KOPT-K1 (cell line): ENCODE results near the gene DAAM2.

Experiments
- H3K27ac ChIP-seq: fragments of 200-600 bp; sonication (generic); 2 replicates; pipeline ENCODE4 v1.5.1; 2016; ENCODE audit warnings: antibody characterized with exemption, mild to moderate bottlenecking, low read depth, low read length; ENCODE audit not compliant: poor library complexity, severe bottlenecking
- H3K36me3 ChIP-seq: fragments of 200-600 bp; sonication (generic); 2 replicates; pipeline ENCODE4 v1.5.1; 2017; ENCODE audit warnings: antibody characterized with exemption, mild to moderate bottlenecking, low read length, moderate library complexity; ENCODE audit not compliant: insufficient read depth
- H3K9me3 ChIP-seq: fragments of 200-600 bp; sonication (generic); 2 replicates; pipeline ENCODE4 v1.5.1; 2017; ENCODE audit warnings: antibody characterized with exemption, low read length, mild to moderate bottlenecking; ENCODE audit not compliant: insufficient read depth, poor library complexity, severe bottlenecking

DAAM2 gene

DNA sequence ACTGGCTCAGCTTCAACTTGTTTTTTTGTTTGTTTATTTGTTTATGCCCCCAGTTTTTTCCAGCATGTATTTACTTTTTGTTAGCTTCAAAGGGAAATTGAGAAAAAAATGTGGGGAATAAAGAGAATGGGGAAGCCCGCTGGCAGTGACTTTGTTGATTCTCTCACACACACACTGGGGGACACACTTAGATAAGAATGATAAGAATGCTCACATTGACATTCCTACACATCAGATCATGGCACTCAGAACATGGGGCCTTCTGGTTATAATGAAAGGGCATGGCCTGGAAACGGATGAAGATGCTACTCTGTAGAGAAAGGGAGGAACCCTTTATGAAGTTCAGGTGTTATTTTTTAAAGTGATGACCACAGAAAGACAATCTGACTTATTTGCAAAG is 15.6 kb upstream of the DAAM2 start:
- Histone ChIP-seq H3K27ac (no peak overlapping the region), H3K9me3 (no peaks in the 10 kb centered on the region), H3K36me3 (no peaks in the 10 kb centered on the region)

GRCh38 chr6:39777218-39777617 is 15.0 kb upstream of the DAAM2 start:
- H3K27ac ChIP-seq = no peak overlapping the region
- no peaks in the 10 kb centered on the region for H3K36me3 ChIP-seq
- H3K9me3 ChIP-seq = no peaks in the 10 kb centered on the region

DNA sequence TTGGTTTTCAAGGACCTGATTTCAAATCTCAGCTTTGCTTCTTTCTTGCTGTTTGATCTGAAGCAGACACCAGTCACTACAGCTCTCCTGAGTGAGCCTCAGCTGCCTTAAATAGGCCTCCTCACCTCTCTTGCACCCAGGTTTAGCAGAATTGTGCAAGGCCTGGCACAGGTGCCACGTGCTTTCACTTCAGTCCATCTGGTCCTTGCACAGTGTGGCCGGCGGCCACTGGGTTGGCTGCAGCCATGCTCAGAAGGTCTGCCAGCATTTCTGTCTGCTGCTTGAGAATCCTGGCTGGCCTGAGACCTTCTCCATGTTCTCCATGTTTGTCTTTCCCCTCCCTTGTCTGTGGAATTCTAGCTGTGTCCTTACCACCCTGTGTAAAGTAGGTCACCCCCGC is 14.5 kb upstream of the DAAM2 start:
- H3K9me3 ChIP-seq = no peaks in the 10 kb centered on the region
- no peak overlapping the region for H3K27ac ChIP-seq
- no peaks in the 10 kb centered on the region for H3K36me3 ChIP-seq

- no peaks in the 10 kb centered on the region for H3K9me3 ChIP-seq
- H3K36me3 ChIP-seq = no peaks in the 10 kb centered on the region
- H3K27ac ChIP-seq = no peak overlapping the region
Observed at GRCh38 chr6:39778581-39779255, 13.5 kb upstream of the DAAM2 start.

DNA sequence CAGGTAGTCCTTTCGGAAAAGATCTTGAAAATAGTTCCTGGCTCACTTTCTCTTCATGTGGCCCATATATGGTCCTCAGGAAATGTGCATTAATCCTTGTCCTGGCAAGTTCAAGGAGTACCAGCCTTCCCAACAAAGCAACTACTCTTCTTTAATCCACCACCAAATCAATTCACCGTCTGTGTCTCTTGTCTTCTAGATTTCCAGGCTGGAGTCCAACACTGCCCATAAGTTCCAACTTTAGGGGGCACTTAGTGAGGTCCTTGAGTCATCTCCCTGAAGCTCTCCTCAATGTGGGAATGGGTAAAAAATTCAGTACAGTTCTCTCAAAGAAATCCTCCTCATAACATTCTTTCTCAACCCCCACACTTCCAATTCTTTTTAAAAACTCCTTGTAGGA is 6.9 kb upstream of the DAAM2 start:
- no peaks in the 10 kb centered on the region for H3K36me3 ChIP-seq
- H3K27ac ChIP-seq = no peak overlapping the region
- no peaks in the 10 kb centered on the region for H3K9me3 ChIP-seq

DNA sequence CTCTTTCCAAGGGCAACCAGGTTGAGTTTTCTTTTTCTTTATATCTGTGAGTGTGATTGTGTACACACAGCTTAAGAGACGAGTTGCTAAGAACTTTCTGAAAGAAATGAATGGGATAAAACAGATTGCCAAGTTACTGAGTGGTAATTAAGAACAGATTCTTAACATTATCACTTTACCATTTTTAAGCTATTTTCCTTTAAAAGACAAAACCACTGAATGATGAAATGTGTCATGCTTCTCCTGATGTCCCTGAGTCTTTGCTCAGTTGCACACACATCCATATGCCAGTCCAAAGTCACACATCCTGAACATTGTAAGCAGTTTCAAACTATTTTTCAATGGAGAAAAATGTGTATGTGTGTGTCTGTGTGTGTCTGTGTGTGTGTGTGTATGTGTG is 5.5 kb upstream of the DAAM2 start:
- Histone ChIP-seq H3K9me3 (no peaks in the 10 kb centered on the region), H3K27ac (no peak overlapping the region), H3K36me3 (no peaks in the 10 kb centered on the region)

- Histone ChIP-seq H3K36me3 (no peaks in the 10 kb centered on the region), H3K9me3 (no peaks in the 10 kb centered on the region), H3K27ac (no peak overlapping the region)
Observed at GRCh38 chr6:39787322-39787721, 4.9 kb upstream of the DAAM2 start.

DNA sequence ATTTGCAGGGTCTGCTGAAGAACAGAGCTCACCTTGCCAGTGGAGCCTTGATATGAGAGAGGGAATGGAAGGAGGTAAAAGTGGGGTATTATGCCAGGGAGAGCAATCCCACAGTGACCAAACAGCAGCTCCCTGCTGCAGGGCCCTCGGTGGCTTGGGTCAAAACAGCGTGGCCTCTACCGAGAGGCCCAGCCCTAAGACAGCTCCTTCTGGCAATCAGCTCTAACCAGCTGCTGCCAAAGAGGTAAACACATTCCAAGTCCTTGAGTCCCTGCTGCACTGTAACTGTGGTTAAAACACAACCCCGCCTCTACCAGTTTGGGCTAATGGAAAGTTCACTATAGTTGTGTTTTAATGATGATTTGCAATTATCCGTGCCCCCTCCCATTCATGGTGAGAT is 1.4 kb upstream of the DAAM2 start:
- H3K27ac ChIP-seq = no peak overlapping the region
- H3K9me3 ChIP-seq = no peaks in the 10 kb centered on the region
- H3K36me3 ChIP-seq = no peaks in the 10 kb centered on the region

DNA sequence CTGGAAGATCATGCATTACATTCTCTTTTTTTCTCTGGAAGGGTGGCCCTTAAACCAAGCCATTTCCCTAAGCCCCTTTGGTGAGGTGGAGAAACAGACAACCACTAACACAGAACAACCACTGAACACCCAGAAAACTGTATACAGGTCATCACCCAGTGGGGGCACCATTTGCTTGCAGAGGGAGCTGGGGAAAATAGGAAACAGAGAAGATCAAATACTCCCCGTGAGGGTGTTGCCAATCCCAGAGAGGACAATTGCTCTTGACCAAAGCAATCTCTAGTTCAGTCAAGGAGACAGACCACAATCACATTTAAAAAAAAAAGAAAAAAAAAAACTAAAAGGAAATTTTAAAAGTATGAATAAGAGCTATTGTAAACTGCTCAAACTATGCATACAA is 865 bp upstream of the DAAM2 start:
- Histone ChIP-seq H3K27ac (no peak overlapping the region), H3K9me3 (no peaks in the 10 kb centered on the region), H3K36me3 (no peaks in the 10 kb centered on the region)

DNA sequence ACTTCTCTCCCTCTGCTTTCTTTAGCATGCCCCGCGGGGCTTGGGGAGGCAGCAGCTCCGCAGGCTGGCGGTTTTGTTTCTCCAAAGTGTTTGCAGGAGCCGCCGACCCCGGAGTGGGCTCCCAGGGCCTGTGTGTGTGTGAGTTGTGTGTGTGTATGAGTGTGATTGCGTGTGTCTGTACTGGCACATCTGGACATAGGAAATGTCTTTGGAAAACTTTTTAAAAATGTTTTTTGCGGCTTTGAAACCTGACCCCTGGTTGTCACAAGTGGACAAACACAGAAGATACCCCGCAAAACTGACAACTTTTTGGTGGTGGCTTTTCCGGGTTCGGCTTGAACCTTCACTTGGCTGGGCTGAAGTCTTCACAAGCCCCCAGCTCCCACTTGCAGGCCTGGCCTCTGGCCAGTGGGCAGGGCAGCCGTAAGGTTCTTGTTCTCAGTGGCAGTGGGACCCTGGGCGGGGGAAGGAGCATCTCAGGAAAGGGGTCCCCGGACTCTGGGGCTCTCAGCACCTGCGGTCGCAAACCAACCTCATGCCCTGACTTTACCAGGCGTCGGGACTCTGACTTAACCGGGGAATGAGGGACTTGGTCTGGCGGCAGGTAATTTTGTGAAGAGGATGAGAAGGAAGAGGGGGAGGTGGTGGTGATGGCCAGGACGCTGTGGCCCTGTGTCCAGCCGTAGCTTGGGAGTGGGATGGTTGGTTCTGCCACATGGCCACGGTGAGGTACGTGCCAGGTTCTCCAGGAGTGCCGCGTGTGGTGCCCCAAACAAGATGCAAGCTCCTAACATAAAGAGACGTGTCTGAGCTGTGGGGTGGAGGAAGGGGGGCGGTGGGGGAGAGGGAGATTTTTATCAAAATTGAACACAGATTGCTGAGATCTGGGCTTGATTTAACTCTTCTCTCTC is 619 bp downstream of the DAAM2 start:
- Histone ChIP-seq H3K27ac (no peak overlapping the region), H3K9me3 (no peaks in the 10 kb centered on the region), H3K36me3 (no peaks in the 10 kb centered on the region)

GRCh38 chr6:39793516-39793915 is 1.3 kb downstream of the DAAM2 start:
- Histone ChIP-seq H3K36me3 (no peaks in the 10 kb centered on the region), H3K27ac (no peak overlapping the region), H3K9me3 (no peaks in the 10 kb centered on the region)

- H3K9me3 ChIP-seq = no peaks in the 10 kb centered on the region
- no peak overlapping the region for H3K27ac ChIP-seq
- no peaks in the 10 kb centered on the region for H3K36me3 ChIP-seq
Observed at GRCh38 chr6:39794231-39794630, 2.1 kb downstream of the DAAM2 start.

DNA sequence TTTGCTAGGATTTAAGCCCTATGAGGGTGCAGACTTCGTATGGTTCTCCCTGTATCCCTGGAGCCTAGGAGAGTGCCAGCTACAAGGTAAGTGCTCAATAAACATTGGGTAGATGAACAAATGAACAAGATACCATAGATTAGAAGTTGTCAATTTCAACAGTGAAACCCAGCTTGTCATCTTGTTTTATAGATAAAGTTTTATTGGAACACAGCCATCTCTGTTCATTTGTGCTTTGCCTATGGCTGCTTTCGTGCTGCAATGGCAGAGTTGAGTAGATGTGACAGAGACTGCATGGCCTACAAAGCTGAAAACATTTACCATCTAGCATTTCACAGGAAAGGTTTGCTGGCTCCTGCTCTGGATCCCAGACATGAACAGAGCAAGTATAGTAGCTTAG is 5.6 kb downstream of the DAAM2 start:
- Histone ChIP-seq H3K27ac (no peak overlapping the region), H3K9me3 (no peaks in the 10 kb centered on the region)

GRCh38 chr6:39800034-39801032 is 8.2 kb downstream of the DAAM2 start:
- Histone ChIP-seq H3K9me3 (no peaks in the 10 kb centered on the region), H3K27ac (no peak overlapping the region), H3K36me3 (no peaks in the 10 kb centered on the region)

More for the DNA sequence above, 5.6 kb downstream of the DAAM2 start:
- no peaks in the 10 kb centered on the region for H3K36me3 ChIP-seq
